Thymus (tissue), 11 donors: ENCODE measurements around the gene EFNA3. TPM values are rescaled to one million over a fixed set of nuclear protein-coding genes. Genes with fewer than 3 reads are reported as not detected.

Experiments
- DNase-seq, 9 donors: peaks; one replicate each; pipeline ENCODE4 v3.0.0-alpha.2; 2013; ENCODE audit warnings: low spot score in 9 of 9, low read depth in 6 of 9, missing footprints in 1 of 9
- H3K27ac ChIP-seq, 2 donors: one replicate each; pipeline ENCODE4 v1.5.1; 2013; ENCODE audit warnings: control low read depth in 1 of 2, low read depth in 1 of 2, low read length in 1 of 2, mild to moderate bottlenecking in 1 of 2, moderate library complexity in 1 of 2
- H3K27me3 ChIP-seq, 2 donors: one replicate each; pipeline ENCODE4 v1.5.1; 2013; ENCODE audit warnings: low read length in 1 of 2; ENCODE audit not compliant: control insufficient read depth in 2 of 2, insufficient read depth in 1 of 2
- H3K36me3 ChIP-seq, 2 donors: one replicate each; pipeline ENCODE4 v1.5.1; 2013; ENCODE audit warnings: low read length in 1 of 2, mild to moderate bottlenecking in 1 of 2, moderate library complexity in 1 of 2; ENCODE audit not compliant: control insufficient read depth in 2 of 2, insufficient read depth in 2 of 2
- H3K4me1 ChIP-seq, 2 donors: one replicate each; pipeline ENCODE4 v1.5.1; 2013; ENCODE audit warnings: low read length in 2 of 2; ENCODE audit not compliant: control insufficient read depth in 2 of 2, insufficient read depth in 2 of 2
- H3K4me3 ChIP-seq, 2 donors: one replicate each; pipeline ENCODE4 v1.5.1; 2013; ENCODE audit warnings: low read length in 2 of 2, control low read depth in 1 of 2, mild to moderate bottlenecking in 1 of 2
- H3K9me3 ChIP-seq, 2 donors: one replicate each; pipeline ENCODE4 v1.5.1; 2013; ENCODE audit warnings: low read length in 1 of 2, mild to moderate bottlenecking in 1 of 2; ENCODE audit not compliant: control insufficient read depth in 2 of 2, insufficient read depth in 1 of 2
- WGBS: extraction: QIAGEN DNeasy Blood & Tissue Kit; methylation state at CpG from one replicate; pipeline ENCODE4 v1.1.7; 2013; 5-methylcytosine and 5-hydroxymethylcytosine counted together
- polyA plus RNA-seq: library from polyadenylated mRNA; stranded (reverse); fragments of 200-250 nt; gene quantifications from one replicate; pipeline ENCODE4 v1.2.3, GENCODE V29; 2013
- total RNA-seq: library from RNA; stranded (reverse); fragments of 120-200 nt; gene quantifications from one replicate; pipeline ENCODE4 v1.2.4, GENCODE V29; 2013
- donor health status: healthy.

Gene EFNA3
- total and polyA plus RNA-seq, 2 donors = 2.1 to 3.4 TPM

GRCh38 chr1:155099331-155099730 is 20.7 kb downstream of the EFNA3 start:
- H3K27me3 ChIP-seq = peaks cover 0 to 4% of the 10 kb centered on the region in 2 donors
- no peak overlapping the region for H3K4me3 ChIP-seq
- 96% methylated on average over 7 of the region's 7 CpGs for WGBS
- DNase-seq = no peak
- no peaks in the 10 kb centered on the region for H3K36me3 ChIP-seq
- peaks cover 0 to 2% of the 10 kb centered on the region in 2 donors for H3K4me1 ChIP-seq
- H3K9me3 ChIP-seq = no peaks in the 10 kb centered on the region
- H3K27ac ChIP-seq = no peak overlapping the region

GRCh38 chr1:155103325-155103724 is 24.7 kb downstream of the EFNA3 start:
- no peak for DNase-seq
- WGBS = 94% methylated on average over 9 of the region's 9 CpGs
- no peak overlapping the region for H3K27ac ChIP-seq
- H3K9me3 ChIP-seq = no peaks in the 10 kb centered on the region
- H3K36me3 ChIP-seq = no peaks in the 10 kb centered on the region
- no peak overlapping the region for H3K4me3 ChIP-seq
- H3K27me3 ChIP-seq = no peaks in the 10 kb centered on the region
- H3K4me1 ChIP-seq = peaks cover 0 to 2% of the 10 kb centered on the region in 2 donors

- H3K27ac ChIP-seq = no peak overlapping the region
- peaks cover 0 to 2% of the 10 kb centered on the region in 2 donors for H3K4me1 ChIP-seq
- DNase-seq = no peak
- H3K36me3 ChIP-seq = no peaks in the 10 kb centered on the region
- H3K9me3 ChIP-seq = no peaks in the 10 kb centered on the region
- H3K27me3 ChIP-seq = no peaks in the 10 kb centered on the region
- 98% methylated on average over 7 of the region's 7 CpGs for WGBS
- H3K4me3 ChIP-seq = no peak overlapping the region
Measured at GRCh38 chr1:155104605-155105534, 26.2 kb downstream of the EFNA3 start.

- H3K4me3 ChIP-seq = no peak overlapping the region
- WGBS = 92% methylated on average over 7 of the region's 7 CpGs
- H3K27ac ChIP-seq = no peak overlapping the region
- no peaks in the 10 kb centered on the region for H3K27me3 ChIP-seq
- H3K36me3 ChIP-seq = no peaks in the 10 kb centered on the region
- no peaks in the 10 kb centered on the region for H3K9me3 ChIP-seq
- H3K4me1 ChIP-seq = peaks cover 0 to 2% of the 10 kb centered on the region in 2 donors
- no peak for DNase-seq
Measured at GRCh38 chr1:155105604-155106011, 27.0 kb downstream of the EFNA3 start.

- Histone ChIP-seq H3K27ac (no peak overlapping the region), H3K36me3 (no peaks in the 10 kb centered on the region), H3K9me3 (no peaks in the 10 kb centered on the region), H3K4me3 (no peak overlapping the region), H3K27me3 (no peaks in the 10 kb centered on the region), H3K4me1 (peaks cover 0 to 2% of the 10 kb centered on the region in 2 donors)
- WGBS = 63% methylated on average over 6 of the region's 6 CpGs
- DNase-seq = no peak
Measured at GRCh38 chr1:155106862-155107261, 28.2 kb downstream of the EFNA3 start.

- no peaks in the 10 kb centered on the region for H3K27me3 ChIP-seq
- H3K4me3 ChIP-seq = no peak overlapping the region
- H3K36me3 ChIP-seq = no peaks in the 10 kb centered on the region
- no peak overlapping the region for H3K27ac ChIP-seq
- no peaks in the 10 kb centered on the region for H3K4me1 ChIP-seq
- DNase-seq = no peak
- 95% methylated on average over 12 of the region's 12 CpGs for WGBS
- peaks cover 0 to 3% of the 10 kb centered on the region in 2 donors for H3K9me3 ChIP-seq
Measured at GRCh38 chr1:155107309-155108264, 28.9 kb downstream of the EFNA3 start.

GRCh38 chr1:155108296-155108695 is 29.7 kb downstream of the EFNA3 start:
- Histone ChIP-seq H3K36me3 (no peaks in the 10 kb centered on the region), H3K27me3 (no peaks in the 10 kb centered on the region), H3K9me3 (peaks cover 0 to 3% of the 10 kb centered on the region in 2 donors), H3K4me3 (no peak overlapping the region), H3K4me1 (no peaks in the 10 kb centered on the region), H3K27ac (no peak overlapping the region)
- 95% methylated on average over 5 of the region's 5 CpGs for WGBS
- DNase-seq = no peak

GRCh38 chr1:155110381-155110780 is 31.7 kb downstream of the EFNA3 start:
- Histone ChIP-seq H3K4me1 (no peaks in the 10 kb centered on the region), H3K9me3 (peaks cover 0 to 3% of the 10 kb centered on the region in 2 donors), H3K4me3 (no peak overlapping the region), H3K27ac (no peak overlapping the region), H3K27me3 (no peaks in the 10 kb centered on the region), H3K36me3 (no peaks in the 10 kb centered on the region)
- no peak for DNase-seq
- 96% methylated on average over 8 of the region's 8 CpGs for WGBS

GRCh38 chr1:155110826-155111225 is 32.2 kb downstream of the EFNA3 start:
- peaks cover 0 to 3% of the 10 kb centered on the region in 2 donors for H3K9me3 ChIP-seq
- no peaks in the 10 kb centered on the region for H3K36me3 ChIP-seq
- no peaks in the 10 kb centered on the region for H3K27me3 ChIP-seq
- H3K4me1 ChIP-seq = no peaks in the 10 kb centered on the region
- H3K27ac ChIP-seq = no peak overlapping the region
- no peak for DNase-seq
- 28% methylated on average over 8 of the region's 8 CpGs for WGBS
- H3K4me3 ChIP-seq = no peak overlapping the region
